ENCODE measurements around the gene GSTA4.

Gene GSTA4

GRCh38 chr6:52937908-52938307 lies 57.2 kb downstream of the GSTA4 start:
- H3K36me3 ChIP-seq (ENCODE audit: insufficient read depth, low read depth, low read length), result no peaks in the 10 kb centered on the region
- H3K27ac ChIP-seq (ENCODE audit: low read length), result no peak overlapping the region
- H3K4me1 ChIP-seq (ENCODE audit: insufficient read depth, low read length), result no peaks in the 10 kb centered on the region
- no peaks in the 10 kb centered on the region for H3K27me3 ChIP-seq (ENCODE audit: insufficient read depth, low read length)
- H3K4me3 ChIP-seq (ENCODE audit: low read length), result no peak overlapping the region
- no peaks in the 10 kb centered on the region for H3K9me3 ChIP-seq (ENCODE audit: insufficient read depth, low read depth, low read length)
- no peak overlapping the region for H3K9ac ChIP-seq (ENCODE audit: low read depth, low read length)

DNA sequence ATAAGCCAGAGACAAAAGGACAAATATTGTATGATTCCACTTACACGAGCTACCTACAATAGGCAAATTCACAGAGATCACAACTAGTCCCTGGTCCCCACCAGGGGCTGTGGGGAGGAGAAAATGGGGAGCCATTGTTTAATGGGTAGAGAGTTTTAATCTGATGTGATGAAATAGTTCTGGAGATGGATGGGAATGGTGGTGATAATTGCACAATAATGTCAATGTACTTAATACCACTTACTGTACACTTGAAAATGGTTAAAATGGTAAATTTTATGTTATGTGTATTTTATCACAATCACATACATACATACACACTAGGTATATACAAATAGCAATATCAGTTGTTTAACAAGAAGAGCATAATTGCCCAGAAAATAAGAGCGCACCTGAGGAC lies 61.3 kb downstream of the GSTA4 start:
- H3K36me3 ChIP-seq (ENCODE audit: insufficient read depth, low read depth, low read length), result no peaks in the 10 kb centered on the region
- H3K4me3 ChIP-seq (ENCODE audit: low read length), result no peak overlapping the region
- H3K9me3 ChIP-seq (ENCODE audit: insufficient read depth, low read depth, low read length), result peaks cover 8% of the 10 kb centered on the region; the same call in 1 of the 2 replicates
- no peaks in the 10 kb centered on the region for H3K27me3 ChIP-seq (ENCODE audit: insufficient read depth, low read length)
- H3K27ac ChIP-seq (ENCODE audit: low read length), result no peak overlapping the region
- H3K4me1 ChIP-seq (ENCODE audit: insufficient read depth, low read length), result peaks cover 7% of the 10 kb centered on the region; the same call in 1 of the 2 replicates
- H3K9ac ChIP-seq (ENCODE audit: low read depth, low read length), result no peak overlapping the region

DNA sequence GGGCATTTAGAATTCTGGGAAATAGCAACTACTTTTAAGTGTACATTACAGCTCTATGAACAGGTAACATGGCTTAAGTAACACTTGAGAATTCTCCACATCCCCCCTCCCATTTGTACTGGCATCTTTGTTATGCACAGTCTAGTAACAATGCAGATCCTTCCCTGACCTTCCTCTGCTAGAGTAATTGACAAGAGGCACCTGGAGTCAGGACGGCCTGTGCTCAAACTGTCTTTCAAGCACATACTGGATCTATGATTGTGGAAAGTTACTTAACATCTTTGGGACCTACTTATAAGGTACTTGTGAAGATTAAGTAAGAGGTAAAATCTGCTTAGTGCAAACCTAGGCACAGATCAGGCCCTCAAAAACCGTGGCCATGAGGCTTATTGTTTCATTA lies 63.7 kb downstream of the GSTA4 start:
- no peaks in the 10 kb centered on the region for H3K36me3 ChIP-seq (ENCODE audit: insufficient read depth, low read depth, low read length)
- no peak overlapping the region for H3K27ac ChIP-seq (ENCODE audit: low read length)
- H3K27me3 ChIP-seq (ENCODE audit: insufficient read depth, low read length), result no peaks in the 10 kb centered on the region
- no peak overlapping the region for H3K4me3 ChIP-seq (ENCODE audit: low read length)
- peaks cover 7% of the 10 kb centered on the region; the same call in 1 of the 2 replicates for H3K4me1 ChIP-seq (ENCODE audit: insufficient read depth, low read length)
- H3K9ac ChIP-seq (ENCODE audit: low read depth, low read length), result no peak overlapping the region
- H3K9me3 ChIP-seq (ENCODE audit: insufficient read depth, low read depth, low read length), result peaks cover 8% of the 10 kb centered on the region; the same call in 1 of the 2 replicates

GRCh38 chr6:52929321-52930164 lies 65.5 kb downstream of the GSTA4 start:
- H3K4me1 ChIP-seq (ENCODE audit: insufficient read depth, low read length), result peaks cover 7% of the 10 kb centered on the region; the same call in 1 of the 2 replicates
- H3K27ac ChIP-seq (ENCODE audit: low read length), result no peak overlapping the region
- peaks cover 8% of the 10 kb centered on the region; the same call in 1 of the 2 replicates for H3K9me3 ChIP-seq (ENCODE audit: insufficient read depth, low read depth, low read length)
- H3K9ac ChIP-seq (ENCODE audit: low read depth, low read length), result no peak overlapping the region
- H3K4me3 ChIP-seq (ENCODE audit: low read length), result no peak overlapping the region
- no peaks in the 10 kb centered on the region for H3K36me3 ChIP-seq (ENCODE audit: insufficient read depth, low read depth, low read length)
- H3K27me3 ChIP-seq (ENCODE audit: insufficient read depth, low read length), result no peaks in the 10 kb centered on the region

Measured in iPS-20b (cell line).